GM12878 (cell line): ENCODE data around the gene RAPGEF4. TPM values are rescaled to one million over a fixed set of nuclear protein-coding genes. Genes with fewer than 3 reads are reported as not detected.

Experiments
- ATAC-seq: fragments of 200-7000 bp; cut with Tn5 transposase; 3 replicates; pipeline ENCODE4 v1.9.1; 2020; ENCODE audit warnings: mild to moderate bottlenecking, moderate library complexity
- BruUV-seq: library from RNA; stranded (reverse); fragments of 400-500 nt; replicated peaks from 2 replicates; lab custom pipeline; 2021; lab: Mats Ljungman, UMichigan
- CTCF ChIA-PET: fragments of 300-600 bp; sonication (Branson Sonifier 250); formaldehyde crosslinking; extraction: SDS; loops from one replicate; lab custom pipeline; 2021; ENCODE audit warnings: inconsistent platforms; lab: Yijun Ruan, JAX
- POLR2A ChIA-PET: fragments of 350-600 bp; formaldehyde crosslinking; extraction: SDS; loops from one replicate; lab custom pipeline; 2021; ENCODE audit warnings: inconsistent platforms; lab: Charles Lee
- RAD21 ChIA-PET: fragments of 300-600 bp; sonication (Branson Sonifier 250); formaldehyde crosslinking; loops from one replicate; lab custom pipeline; 2023; ENCODE audit warnings: antibody characterized with exemption; ENCODE audit not compliant: unreplicated experiment; lab: Charles Lee
- SMC1A ChIA-PET: fragments of 300-600 bp; sonication (Branson Sonifier 250); formaldehyde crosslinking; loops from one replicate; lab custom pipeline; 2023; ENCODE audit not compliant: unreplicated experiment, uncharacterized antibody; lab: Charles Lee
- DNase-seq: peaks from one replicate; pipeline ENCODE4 v3.0.0-alpha.2; 2011; ENCODE audit warnings: low read depth, low spot score
- FAIRE-seq: peaks from 3 replicates; lab custom pipeline; 2011; peaks lifted over from hg19 to GRCh38; lab: Jason Lieb, UNC
- H2AFZ ChIP-seq: 2 replicates; pipeline ENCODE4 v1.6.0; 2011; ENCODE audit warnings: low read depth, low read length, control low read depth; ENCODE audit not compliant: control insufficient read depth
- H3K27ac ChIP-seq: 2 replicates; pipeline ENCODE4 v1.5.1; 2011; ENCODE audit warnings: control low read depth; ENCODE audit not compliant: control insufficient read depth, insufficient read depth
- H3K27me3 ChIP-seq, 2 experiments: replicated peaks in 1 of 2; 2 replicates each; pipeline versions ENCODE4 v1.6.0 to v1.6.1; 2011; ENCODE audit warnings: low read length in 1 of 2; ENCODE audit not compliant: control insufficient read depth in 2 of 2, insufficient read depth in 2 of 2
- H3K36me3 ChIP-seq, 2 experiments: 2 replicates each; pipeline ENCODE4 v1.5.1; 2011; ENCODE audit warnings: low read length in 1 of 2; ENCODE audit not compliant: control insufficient read depth in 2 of 2, insufficient read depth in 2 of 2
- H3K4me1 ChIP-seq: 2 replicates; pipeline ENCODE4 v1.6.1; 2011; ENCODE audit warnings: mild to moderate bottlenecking, low read length, moderate library complexity, mixed read lengths; ENCODE audit not compliant: control insufficient read depth, insufficient read depth
- H3K4me2 ChIP-seq: 2 replicates; pipeline ENCODE4 v1.6.0; 2011; ENCODE audit warnings: control low read depth; ENCODE audit not compliant: control insufficient read depth, insufficient read depth
- H3K4me3 ChIP-seq: fragments of 200-600 bp; sonication (generic); 2 replicates; pipeline ENCODE4 v1.5.1; 2016
- H3K79me2 ChIP-seq: 2 replicates; pipeline ENCODE4 v1.6.0; 2011; ENCODE audit warnings: low read length; ENCODE audit not compliant: control insufficient read depth, insufficient read depth
- H3K9ac ChIP-seq: 2 replicates; pipeline ENCODE4 v1.8.0; 2011; ENCODE audit warnings: low read length, control low read depth, mixed read lengths; ENCODE audit not compliant: control insufficient read depth, insufficient read depth
- H3K9me3 ChIP-seq: replicated peaks from 3 replicates; pipeline ENCODE4 v1.5.1; 2011; ENCODE audit warnings: mild to moderate bottlenecking, low read length; ENCODE audit not compliant: control insufficient read depth, insufficient read depth
- H4K20me1 ChIP-seq: 2 replicates; pipeline ENCODE4 v1.6.0; 2011; ENCODE audit not compliant: control insufficient read depth, insufficient read depth
- ASH2L ChIP-seq: fragments of 300-600, 200-600 bp; sonication (generic); IDR thresholded peaks from 2 replicates; pipeline ENCODE4 v1.6.1; 2017; ENCODE audit warnings: low read depth, mild to moderate bottlenecking, borderline replicate concordance
- EGR1 ChIP-seq, 2 experiments: IDR thresholded peaks; 1 replicate in 1 of 2; 2 replicates in 1 of 2; pipeline ENCODE4 v1.6.1; 2011 to 2012; ENCODE audit warnings: low read depth in 2 of 2, low read length in 2 of 2, borderline replicate concordance in 1 of 2, mild to moderate bottlenecking in 1 of 2, moderate library complexity in 1 of 2
- ETV6 ChIP-seq, 2 experiments: fragments of 450-650 bp in 1 of 2; IDR thresholded peaks in 1 of 2; conservative IDR thresholded peaks in 1 of 2; 2 replicates each; pipeline ENCODE4 v1.6.1; 2014; ENCODE audit warnings: antibody characterized with exemption in 1 of 2, borderline replicate concordance in 1 of 2, low read depth in 1 of 2, mild to moderate bottlenecking in 1 of 2, moderate library complexity in 1 of 2
- HDAC2 ChIP-seq: fragments of 200-600 bp; sonication (generic); IDR thresholded peaks from 2 replicates; pipeline ENCODE4 v1.6.1; 2017
- KLF5 ChIP-seq: fragments of 450-650 bp; IDR thresholded peaks from 2 replicates; pipeline ENCODE4 v1.6.1; 2014; ENCODE audit warnings: mild to moderate bottlenecking; ENCODE audit not compliant: partially characterized antibody
- STAT3 ChIP-seq: IDR thresholded peaks from 2 replicates; pipeline ENCODE4 v1.6.1; 2011; ENCODE audit warnings: low read depth, low read length, improper control_type of control experiment
- ZSCAN29 ChIP-seq: fragments of 450-650 bp; IDR thresholded peaks from 2 replicates; pipeline ENCODE4 v1.6.1; 2017; ENCODE audit warnings: mild to moderate bottlenecking, moderate library complexity
- WGBS: methylation state at CpG from one replicate; pipeline ENCODE4 v1.1.6; 2016; ENCODE audit warnings: low lambda C conversion rate; ENCODE audit not compliant: insufficient replicate concordance, insufficient coverage; ENCODE audit errors: missing lambda C conversion rate; 5-methylcytosine and 5-hydroxymethylcytosine counted together
- in situ Hi-C: fragments of 300-500 bp; cut with MboI; formaldehyde crosslinking; loops from 9 replicates; pipeline ENCODE4 v1.14.3; 2018; ENCODE audit warnings: mixed read lengths
- intact Hi-C: fragments of 100-400 bp; cut with micrococcal nuclease; formaldehyde crosslinking; loops from one replicate; pipeline ENCODE4 v1.14.2; 2022; ENCODE audit not compliant: unreplicated experiment
- polyA plus RNA-seq, 11 experiments: library from polyadenylated mRNA; depleted of rRNA in 4 of 11; unstranded in 6 of 11; stranded (reverse) in 5 of 11; fragments of >200 nt; fragmentation: Nextera tagmentation in 4 of 11; fragmentation: Illumina TruSeq in 1 of 11; extraction: Ambion mirVana in 4 of 11; extraction: Trizol in 1 of 11; gene quantifications; 1 replicate in 1 of 11; 2 replicates in 10 of 11; pipeline versions ENCODE4 v1.2.1 to v1.2.3, GENCODE V29; 2011 to 2016; ENCODE audit warnings: inconsistent platforms in 2 of 11, missing spikeins in 2 of 11, low read depth in 1 of 11
- total RNA-seq, 4 experiments: library from RNA; depleted of rRNA in 3 of 4; stranded (reverse); fragments of >200 nt in 3 of 4; fragmentation: Illumina TruSeq in 1 of 4; extraction: Trizol in 1 of 4; gene quantifications; 2 replicates each; pipeline versions ENCODE4 v1.2.1 to v1.2.3, GENCODE V29; 2013 to 2021
- TF ChIP-seq, protein P1 (sequence below): IDR thresholded peaks from 2 replicates; pipeline ENCODE4 v1.6.1; 2012; ENCODE audit warnings: mild to moderate bottlenecking, low read depth, low read length
- TF ChIP-seq, protein P2 (sequence below): IDR thresholded peaks from 2 replicates; pipeline ENCODE4 v1.6.1; 2012; ENCODE audit warnings: low read depth, low read length, improper control_type of control experiment
- TF ChIP-seq, protein P3 (sequence below): IDR thresholded peaks from 2 replicates; pipeline ENCODE4 v1.6.1; 2012; ENCODE audit warnings: low read length, inconsistent platforms

The RAPGEF4 gene
- total and polyA plus RNA-seq, 10 of the 15 experiments (the other 5 are each of a cell fraction or from before 2014, with no cell fraction given) = 0.18 TPM; not detected in 8

DNA sequence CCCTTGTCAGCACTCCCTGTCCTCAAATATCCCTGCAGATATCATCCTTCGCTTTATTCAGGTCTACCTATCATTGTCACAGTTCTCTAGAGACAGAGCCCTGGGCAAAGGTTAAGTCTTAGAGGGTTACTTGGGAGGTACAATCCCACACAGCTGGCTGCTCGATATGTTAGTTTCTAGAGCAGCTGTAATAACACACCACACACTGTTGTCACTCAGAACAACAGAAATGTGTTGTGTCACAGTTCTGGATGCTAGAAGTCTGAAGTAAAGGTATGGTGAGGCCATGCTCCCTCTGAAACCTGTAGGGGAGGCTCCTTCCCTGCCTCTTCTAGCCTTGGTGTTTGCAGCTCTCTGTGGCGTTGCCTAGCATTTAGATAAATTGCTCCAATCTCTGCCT is 9.9 kb upstream of the RAPGEF4 start:
- Histone ChIP-seq H2AFZ (no peak overlapping the region), H3K36me3 (no peaks in the 10 kb centered on the region), H3K9ac (no peak overlapping the region), H3K4me3 (no peak overlapping the region), H3K9me3 (no peaks in the 10 kb centered on the region), H3K27me3 (peaks cover 0 to 4% of the 10 kb centered on the region in 2 experiments; a peak in 3 of 4 replicates), H3K4me2 (no peak overlapping the region), H3K27ac (no peak overlapping the region), H3K4me1 (no peaks in the 10 kb centered on the region), H3K79me2 (no peaks in the 10 kb centered on the region), H4K20me1 (no peaks in the 10 kb centered on the region)
- BruUV-seq = no TSS peak
- ChIA-PET RAD21 (no interaction called here), CTCF (no interaction called here), POLR2A (no interaction called here), SMC1A (no interaction called here)
- 38% methylated on average over 3 of the region's 3 CpGs for WGBS
- no peak for ATAC-seq
- no peak for TF ChIP-seq EGR1 (IDR thresholded peaks at IDR 0.05; ENCODE audit: borderline replicate concordance in 1 of 2, low read depth in 2 of 2, low read length in 2 of 2)
- no peak for DNase-seq
- no peak for FAIRE-seq
- intact Hi-C loops = no loop called here
- in situ Hi-C loops = no loop called here

GRCh38 chr2:172726172-172726735 is 9.4 kb upstream of the RAPGEF4 start:
- no peak overlapping the region for H3K9ac ChIP-seq
- no TSS peak for BruUV-seq
- ChIA-PET RAD21 (no interaction called here), CTCF (no interaction called here), SMC1A (no interaction called here), POLR2A (no interaction called here)
- in situ Hi-C loops = no loop called here
- no peaks in the 10 kb centered on the region for H3K4me1 ChIP-seq
- ATAC-seq (no peak), DNase-seq (no peak), FAIRE-seq (no peak)
- H3K4me2 ChIP-seq = no peak overlapping the region
- H4K20me1 ChIP-seq = no peaks in the 10 kb centered on the region
- 30% methylated on average over 8 of the region's 8 CpGs for WGBS
- no peak overlapping the region for H3K4me3 ChIP-seq
- no peaks in the 10 kb centered on the region for H3K79me2 ChIP-seq
- no peak overlapping the region for H2AFZ ChIP-seq
- H3K27me3 ChIP-seq = peaks cover 0 to 4% of the 10 kb centered on the region in 2 experiments; a peak in 3 of 4 replicates
- H3K27ac ChIP-seq = no peak overlapping the region
- H3K36me3 ChIP-seq = no peaks in the 10 kb centered on the region
- intact Hi-C loops = no loop called here
- no peaks in the 10 kb centered on the region for H3K9me3 ChIP-seq
- TF ChIP-seq, protein P1, sequence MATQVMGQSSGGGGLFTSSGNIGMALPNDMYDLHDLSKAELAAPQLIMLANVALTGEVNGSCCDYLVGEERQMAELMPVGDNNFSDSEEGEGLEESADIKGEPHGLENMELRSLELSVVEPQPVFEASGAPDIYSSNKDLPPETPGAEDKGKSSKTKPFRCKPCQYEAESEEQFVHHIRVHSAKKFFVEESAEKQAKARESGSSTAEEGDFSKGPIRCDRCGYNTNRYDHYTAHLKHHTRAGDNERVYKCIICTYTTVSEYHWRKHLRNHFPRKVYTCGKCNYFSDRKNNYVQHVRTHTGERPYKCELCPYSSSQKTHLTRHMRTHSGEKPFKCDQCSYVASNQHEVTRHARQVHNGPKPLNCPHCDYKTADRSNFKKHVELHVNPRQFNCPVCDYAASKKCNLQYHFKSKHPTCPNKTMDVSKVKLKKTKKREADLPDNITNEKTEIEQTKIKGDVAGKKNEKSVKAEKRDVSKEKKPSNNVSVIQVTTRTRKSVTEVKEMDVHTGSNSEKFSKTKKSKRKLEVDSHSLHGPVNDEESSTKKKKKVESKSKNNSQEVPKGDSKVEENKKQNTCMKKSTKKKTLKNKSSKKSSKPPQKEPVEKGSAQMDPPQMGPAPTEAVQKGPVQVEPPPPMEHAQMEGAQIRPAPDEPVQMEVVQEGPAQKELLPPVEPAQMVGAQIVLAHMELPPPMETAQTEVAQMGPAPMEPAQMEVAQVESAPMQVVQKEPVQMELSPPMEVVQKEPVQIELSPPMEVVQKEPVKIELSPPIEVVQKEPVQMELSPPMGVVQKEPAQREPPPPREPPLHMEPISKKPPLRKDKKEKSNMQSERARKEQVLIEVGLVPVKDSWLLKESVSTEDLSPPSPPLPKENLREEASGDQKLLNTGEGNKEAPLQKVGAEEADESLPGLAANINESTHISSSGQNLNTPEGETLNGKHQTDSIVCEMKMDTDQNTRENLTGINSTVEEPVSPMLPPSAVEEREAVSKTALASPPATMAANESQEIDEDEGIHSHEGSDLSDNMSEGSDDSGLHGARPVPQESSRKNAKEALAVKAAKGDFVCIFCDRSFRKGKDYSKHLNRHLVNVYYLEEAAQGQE = no peak
- TF ChIP-seq, protein P2, sequence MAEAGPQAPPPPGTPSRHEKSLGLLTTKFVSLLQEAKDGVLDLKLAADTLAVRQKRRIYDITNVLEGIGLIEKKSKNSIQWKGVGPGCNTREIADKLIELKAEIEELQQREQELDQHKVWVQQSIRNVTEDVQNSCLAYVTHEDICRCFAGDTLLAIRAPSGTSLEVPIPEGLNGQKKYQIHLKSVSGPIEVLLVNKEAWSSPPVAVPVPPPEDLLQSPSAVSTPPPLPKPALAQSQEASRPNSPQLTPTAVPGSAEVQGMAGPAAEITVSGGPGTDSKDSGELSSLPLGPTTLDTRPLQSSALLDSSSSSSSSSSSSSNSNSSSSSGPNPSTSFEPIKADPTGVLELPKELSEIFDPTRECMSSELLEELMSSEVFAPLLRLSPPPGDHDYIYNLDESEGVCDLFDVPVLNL = no peak
- no peak for TF ChIP-seq STAT3
- no peak for TF ChIP-seq ZSCAN29
- TF ChIP-seq, protein P3, sequence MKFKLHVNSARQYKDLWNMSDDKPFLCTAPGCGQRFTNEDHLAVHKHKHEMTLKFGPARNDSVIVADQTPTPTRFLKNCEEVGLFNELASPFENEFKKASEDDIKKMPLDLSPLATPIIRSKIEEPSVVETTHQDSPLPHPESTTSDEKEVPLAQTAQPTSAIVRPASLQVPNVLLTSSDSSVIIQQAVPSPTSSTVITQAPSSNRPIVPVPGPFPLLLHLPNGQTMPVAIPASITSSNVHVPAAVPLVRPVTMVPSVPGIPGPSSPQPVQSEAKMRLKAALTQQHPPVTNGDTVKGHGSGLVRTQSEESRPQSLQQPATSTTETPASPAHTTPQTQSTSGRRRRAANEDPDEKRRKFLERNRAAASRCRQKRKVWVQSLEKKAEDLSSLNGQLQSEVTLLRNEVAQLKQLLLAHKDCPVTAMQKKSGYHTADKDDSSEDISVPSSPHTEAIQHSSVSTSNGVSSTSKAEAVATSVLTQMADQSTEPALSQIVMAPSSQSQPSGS = no peak
- no peak for TF ChIP-seq HDAC2
- no peak for TF ChIP-seq ASH2L
- TF ChIP-seq KLF5 = no peak
- no peak for TF ChIP-seq ETV6 (conservative IDR thresholded peaks at IDR 0.05 in 1 of 2, IDR thresholded peaks at IDR 0.05 in 1 of 2; ENCODE audit: borderline replicate concordance in 1 of 2, low read depth in 1 of 2)
